ENCODE measurements around the gene AVEN. TPM values are rescaled to one million over a fixed set of nuclear protein-coding genes. Genes with fewer than 3 reads are reported as not detected.
A peak's percentile ranks its signal among the peaks of the same experiment; 100 is the strongest.

The AVEN gene
- total and polyA plus RNA-seq, 9 of the 15 experiments (the other 6 are each of a cell fraction or from before 2014, with no cell fraction given), result 1.5 to 6.4 (median 4.7) TPM

- no peaks in the 10 kb centered on the region for H3K9me3 ChIP-seq (replicated peaks; ENCODE audit: control insufficient read depth, insufficient read depth, low read depth, low read length)
- in situ Hi-C loops (cut with MboI) (no loop called here), intact Hi-C loops (cut with micrococcal nuclease) (no loop called here)
- peak; percentile 15; the same call in 1 of the 2 replicates for TF ChIP-seq C11orf30 (IDR thresholded peaks at IDR 0.05; ENCODE audit: low read depth)
- TF ChIP-seq CCAR2 (IDR thresholded peaks at IDR 0.05; ENCODE audit: low read depth, low read length), result no peak
- TF ChIP-seq ZNF316 (IDR thresholded peaks at IDR 0.05), result peak; percentile 20; the same call in 1 of the 2 replicates
- FAIRE-seq (no peak), ATAC-seq (no peak), DNase-seq (ENCODE audit: extremely low read depth in 1 of 4, low spot score in 3 of 4) (no peak)
- H3K79me2 ChIP-seq (ENCODE audit: control insufficient read depth, insufficient read depth, low read length), result no peaks in the 10 kb centered on the region
- H3K4me1 ChIP-seq (replicated peaks in 1 of 2; ENCODE audit: control insufficient read depth in 2 of 2, insufficient read depth in 2 of 2, low read length in 2 of 2), result no peaks in the 10 kb centered on the region
- H4K20me1 ChIP-seq (replicated peaks; ENCODE audit: control insufficient read depth, insufficient read depth, low read length), result no peaks in the 10 kb centered on the region
- H3K9ac ChIP-seq (ENCODE audit: insufficient read depth in 1 of 2, low read depth in 2 of 2, low read length in 2 of 2), result no peak overlapping the region
- no peak overlapping the region for H3K4me2 ChIP-seq (ENCODE audit: insufficient read depth, low read length)
- BruUV-seq (replicated peaks), result no TSS peak
- no peak overlapping the region for H2AFZ ChIP-seq (ENCODE audit: low read depth, low read length)
- H3K4me3 ChIP-seq, result no peak overlapping the region
- POLR2A ChIA-PET, result no interaction called here
- no peak overlapping the region for H3K27ac ChIP-seq (ENCODE audit: extremely low read depth, low read depth, low read length)
- CTCF ChIA-PET (ENCODE audit: low intra/inter-chr PET ratio), result no interaction called here
- no peaks in the 10 kb centered on the region for H3K36me3 ChIP-seq (ENCODE audit: control insufficient read depth, insufficient read depth, low read length)
- WGBS (ENCODE audit: insufficient coverage, low coverage, missing lambda C conversion rate), result 0% methylated on average over 1 of the region's 1 CpG
- H3K9me1 ChIP-seq (ENCODE audit: control insufficient read depth, insufficient read depth, low read length), result no peaks in the 10 kb centered on the region
- H3K27me3 ChIP-seq (ENCODE audit: control insufficient read depth in 2 of 2, insufficient read depth in 2 of 2, low read length in 2 of 2), result peaks cover 0 to 8% of the 10 kb centered on the region in 2 experiments
Observed at GRCh38 chr15:33851079-33851478, 187.9 kb downstream of the AVEN start.

- DNase-seq (ENCODE audit: extremely low read depth in 1 of 4, low spot score in 3 of 4) (no peak), ATAC-seq (no peak), FAIRE-seq (no peak)
- Histone ChIP-seq H3K79me2 (ENCODE audit: control insufficient read depth, insufficient read depth, low read length) (no peaks in the 10 kb centered on the region), H3K36me3 (ENCODE audit: control insufficient read depth, insufficient read depth, low read length) (no peaks in the 10 kb centered on the region), H3K9ac (ENCODE audit: insufficient read depth in 1 of 2, low read depth in 2 of 2, low read length in 2 of 2) (no peak overlapping the region), H2AFZ (ENCODE audit: low read depth, low read length) (no peak overlapping the region), H3K27ac (ENCODE audit: extremely low read depth, low read depth, low read length) (no peak overlapping the region), H3K4me2 (ENCODE audit: insufficient read depth, low read length) (no peak overlapping the region), H4K20me1 (replicated peaks; ENCODE audit: control insufficient read depth, insufficient read depth, low read length) (no peaks in the 10 kb centered on the region; the same call in 1 of the 2 replicates), H3K4me1 (replicated peaks in 1 of 2; ENCODE audit: control insufficient read depth in 2 of 2, insufficient read depth in 2 of 2, low read length in 2 of 2) (no peaks in the 10 kb centered on the region), H3K9me3 (replicated peaks; ENCODE audit: control insufficient read depth, insufficient read depth, low read depth, low read length) (no peaks in the 10 kb centered on the region), H3K9me1 (ENCODE audit: control insufficient read depth, insufficient read depth, low read length) (no peaks in the 10 kb centered on the region), H3K27me3 (ENCODE audit: control insufficient read depth in 2 of 2, insufficient read depth in 2 of 2, low read length in 2 of 2) (peaks cover 0 to 8% of the 10 kb centered on the region in 2 experiments), H3K4me3 (no peak overlapping the region)
- CTCF ChIA-PET (ENCODE audit: low intra/inter-chr PET ratio), result no interaction called here
- 7% methylated on average over 3 of the region's 3 CpGs for WGBS (ENCODE audit: insufficient coverage, low coverage, missing lambda C conversion rate)
- TF ChIP-seq TAF9B (IDR thresholded peaks at IDR 0.05; ENCODE audit: partially characterized antibody), result no peak
- in situ Hi-C loops (cut with MboI) (no loop called here), intact Hi-C loops (cut with micrococcal nuclease) (no loop called here)
- BruUV-seq (replicated peaks), result no TSS peak
- POLR2A ChIA-PET, result no interaction called here
Observed at GRCh38 chr15:33848011-33848410, 191.0 kb downstream of the AVEN start.
